Vagina (tissue), 2 donors: ENCODE data around the gene MAPRE3. TPM values are rescaled to one million over a fixed set of nuclear protein-coding genes. Genes with fewer than 3 reads are reported as not detected.
"Not testable (repeated sequence)": the region's sequence is repeated elsewhere in the genome, so short reads cannot be mapped to it uniquely, and the experiment has no call there.

Source experiments
- DNase-seq, 2 donors: peaks; one replicate each; pipeline ENCODE4 v3.0.0-alpha.2; 2017; ENCODE audit errors: extremely low spot score in 2 of 2
- H3K27ac ChIP-seq: fragments of 200-600 bp; sonication (generic); one replicate; pipeline ENCODE4 v1.5.1; 2019
- H3K27me3 ChIP-seq: fragments of 200-600 bp; sonication (generic); one replicate; pipeline ENCODE4 v1.5.1; 2019
- H3K36me3 ChIP-seq, 2 donors: fragments of 200-600 bp; sonication (generic); one replicate each; pipeline ENCODE4 v1.5.1; 2017 to 2019
- H3K4me1 ChIP-seq: fragments of 200-600 bp; sonication (generic); one replicate; pipeline ENCODE4 v1.5.1; 2019
- H3K4me3 ChIP-seq, 2 donors: fragments of 200-600 bp; sonication (generic); 1 replicate in 1 of 2; 2 replicates in 1 of 2; pipeline ENCODE4 v1.5.1; 2016 to 2019
- H3K9me3 ChIP-seq: fragments of 200-600 bp; sonication (generic); one replicate; pipeline ENCODE4 v1.5.1; 2019
- CTCF ChIP-seq, 3 experiments: fragments of 450-650 bp in 2 of 3; fragments of 200-600 bp in 1 of 3; sonication (generic) in 1 of 3; IDR thresholded peaks; one replicate each; pipeline ENCODE4 v1.5.1; 2017 to 2019; ENCODE audit warnings: antibody characterized with exemption in 3 of 3, mild to moderate bottlenecking in 2 of 3, moderate library complexity in 2 of 3
- POLR2A ChIP-seq, 2 donors: fragments of 450-650 bp; IDR thresholded peaks; one replicate each; pipeline ENCODE4 v1.6.1; 2017; ENCODE audit warnings: antibody characterized with exemption in 2 of 2, mild to moderate bottlenecking in 2 of 2, moderate library complexity in 2 of 2
- POLR2AphosphoS5 ChIP-seq, 2 donors: sonication (generic); formaldehyde crosslinking; IDR thresholded peaks; one replicate each; pipeline ENCODE4 v1.9.0; 2017; ENCODE audit warnings: antibody characterized with exemption in 2 of 2, mild to moderate bottlenecking in 2 of 2, low read depth in 1 of 2; ENCODE audit not compliant: insufficient read depth in 1 of 2
- intact Hi-C: fragments of 100-400 bp; cut with DNase I; formaldehyde crosslinking; loops from one replicate; pipeline ENCODE4 v1.15.1; 2023
- total RNA-seq: library from RNA; depleted of rRNA; stranded (reverse); fragments of >200 nt; gene quantifications from one replicate; pipeline ENCODE4 v1.2.3, GENCODE V29; 2016

Gene MAPRE3
- total RNA-seq, 1 donor from 2014 or later, result 20.6 TPM

GRCh38 chr2:27074738-27075565 lies 104.5 kb downstream of the MAPRE3 start:
- H3K4me3 ChIP-seq, result no peak overlapping the region
- H3K9me3 ChIP-seq, result no peaks in the 10 kb centered on the region
- H3K4me1 ChIP-seq, result peaks cover 74% of the 10 kb centered on the region
- DNase-seq, result no peak
- TF ChIP-seq POLR2A (IDR thresholded peaks at IDR 0.05) (no peak), POLR2AphosphoS5 (IDR thresholded peaks at IDR 0.05; ENCODE audit: insufficient read depth in 1 of 2, low read depth in 1 of 2) (no peak), CTCF (IDR thresholded peaks at IDR 0.05) (no peak)
- intact Hi-C loops, result no loop called here
- no peaks in the 10 kb centered on the region for H3K27me3 ChIP-seq
- H3K27ac ChIP-seq, result peak overlapping the region; percentile 94
- H3K36me3 ChIP-seq, result peaks cover 0 to 3% of the 10 kb centered on the region in 2 donors

GRCh38 chr2:27075566-27075871 lies 105.1 kb downstream of the MAPRE3 start:
- intact Hi-C loops, H3K4me3 ChIP-seq, DNase-seq, H3K9me3 ChIP-seq, H3K27me3 ChIP-seq, H3K36me3 ChIP-seq: not testable (repeated sequence)
- peak overlapping the region; percentile 8 for H3K27ac ChIP-seq
- peaks cover 74% of the 10 kb centered on the region for H3K4me1 ChIP-seq

- TF ChIP-seq POLR2AphosphoS5 (IDR thresholded peaks at IDR 0.05; ENCODE audit: insufficient read depth in 1 of 2, low read depth in 1 of 2), result no peak
- no peak for TF ChIP-seq POLR2A (IDR thresholded peaks at IDR 0.05)
- no peak for TF ChIP-seq CTCF (IDR thresholded peaks at IDR 0.05)
- DNase-seq, result no peak
- H3K27me3 ChIP-seq, result no peaks in the 10 kb centered on the region
- no peaks in the 10 kb centered on the region for H3K36me3 ChIP-seq
- peaks cover 75% of the 10 kb centered on the region for H3K4me1 ChIP-seq
- no peak overlapping the region for H3K4me3 ChIP-seq
- intact Hi-C loops, result no loop called here
- H3K27ac ChIP-seq, result peak overlapping the region; percentile 89
- no peaks in the 10 kb centered on the region for H3K9me3 ChIP-seq
Measured at GRCh38 chr2:27076323-27076722, 105.9 kb downstream of the MAPRE3 start.

Other genes with a start within 250 kb of the MAPRE3 start
- gene SLC35F6, start 206.4 kb upstream of the MAPRE3 start, total RNA-seq, result 40.8 TPM
- gene CENPA, start 184.6 kb upstream of the MAPRE3 start, total RNA-seq, result not detected
- 0.74 TPM for gene DPYSL5, start 122.5 kb upstream of the MAPRE3 start, total RNA-seq
- gene TMEM214, start 62.3 kb downstream of the MAPRE3 start, total RNA-seq, result 53.3 TPM
- 8.8 TPM for gene AGBL5, start 81.0 kb downstream of the MAPRE3 start, total RNA-seq
- gene OST4, start 101.0 kb downstream of the MAPRE3 start, total RNA-seq, result 269 TPM
- 100 TPM for gene EMILIN1, start 108.0 kb downstream of the MAPRE3 start, total RNA-seq
- gene KHK, start 116.1 kb downstream of the MAPRE3 start, total RNA-seq, result 9.3 TPM
- gene CGREF1, start 148.5 kb downstream of the MAPRE3 start, total RNA-seq, result 2.2 TPM
- gene ABHD1, start 153.2 kb downstream of the MAPRE3 start, total RNA-seq, result not detected
- gene PREB, start 164.0 kb downstream of the MAPRE3 start, total RNA-seq, result 57.5 TPM
- gene PRR30, start 168.8 kb downstream of the MAPRE3 start, total RNA-seq, result not detected
- gene TCF23, start 178.4 kb downstream of the MAPRE3 start, total RNA-seq, result 7.4 TPM
- 150 TPM for gene ATRAID, start 241.4 kb downstream of the MAPRE3 start, total RNA-seq
- gene SLC5A6, start 241.6 kb downstream of the MAPRE3 start, total RNA-seq, result 37.3 TPM
- 25.0 TPM for gene CAD, start 246.7 kb downstream of the MAPRE3 start, total RNA-seq